Activated gamma-delta T cell treated with anti-CD3 and anti-CD28 coated beads, Interleukin-2, amount 50 U/mL, for 16 hours (primary cell): Measurements from ENCODE around the gene VTCN1.
"Not testable (repeated sequence)": the region's sequence is repeated elsewhere in the genome, so short reads cannot be mapped to it uniquely, and the experiment has no call there.

Experiments used
- DNase-seq: peaks from one replicate; pipeline ENCODE4 v3.0.0-alpha.2; 2020; ENCODE audit warnings: low read depth

VTCN1 gene

DNA sequence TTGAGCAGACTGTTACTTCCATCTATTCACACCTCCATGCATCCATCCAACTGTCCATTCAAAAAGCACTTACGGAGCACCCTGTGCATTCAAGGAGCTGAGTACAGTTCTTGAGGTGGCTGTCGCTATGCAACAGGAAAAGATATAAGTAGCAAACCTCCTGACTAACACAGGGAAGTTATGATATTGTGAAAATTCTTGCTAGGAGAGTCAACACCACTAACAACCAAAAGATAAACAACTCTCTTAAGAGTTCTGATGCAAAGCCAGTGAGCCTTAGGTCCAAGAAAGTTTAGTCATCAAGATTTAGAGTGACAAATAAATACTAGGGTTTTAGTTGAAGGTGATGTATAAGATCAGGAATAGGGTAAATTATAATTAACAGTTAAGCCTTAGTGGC lies 44.7 kb downstream of the VTCN1 start:
- no peak for DNase-seq

DNA sequence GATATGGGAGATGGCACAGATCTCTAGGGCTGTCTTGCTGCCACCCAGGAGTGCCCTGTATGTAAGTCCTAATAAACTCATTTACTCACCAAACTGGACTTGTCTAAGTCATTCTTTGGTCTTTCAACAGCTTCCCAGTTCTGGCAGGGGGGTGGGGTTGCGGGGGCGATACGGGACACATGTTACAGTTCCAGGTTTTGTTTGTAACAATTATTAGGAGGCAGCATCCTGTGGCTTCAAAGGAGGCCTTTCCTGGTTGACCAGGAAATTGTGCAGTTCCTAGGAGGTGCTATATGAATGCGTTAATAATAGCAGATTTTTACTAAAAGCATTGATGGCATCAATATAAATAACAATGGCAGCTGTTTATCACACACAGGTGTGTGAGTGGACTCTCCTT lies 46.5 kb downstream of the VTCN1 start:
- no peak for DNase-seq

DNA sequence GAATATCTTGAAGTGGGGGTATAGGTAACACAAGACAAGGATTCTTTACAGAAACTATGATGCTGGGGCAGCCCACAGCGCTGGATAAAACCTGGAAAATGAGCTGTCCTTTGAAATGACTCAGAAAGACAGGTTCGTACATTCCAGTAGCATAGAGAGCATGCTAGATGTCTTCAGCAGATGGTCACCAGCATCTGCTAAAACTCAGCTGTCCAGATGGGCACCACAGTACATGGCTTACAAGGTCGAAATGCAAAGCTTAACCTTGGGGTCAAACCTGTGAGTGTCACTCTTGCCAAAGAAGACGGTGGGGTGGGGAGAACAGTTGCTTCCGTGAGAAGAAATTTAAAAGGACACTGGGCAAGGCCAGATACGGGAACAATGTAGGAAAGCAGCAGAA lies 47.9 kb downstream of the VTCN1 start:
- DNase-seq, result no peak

DNA sequence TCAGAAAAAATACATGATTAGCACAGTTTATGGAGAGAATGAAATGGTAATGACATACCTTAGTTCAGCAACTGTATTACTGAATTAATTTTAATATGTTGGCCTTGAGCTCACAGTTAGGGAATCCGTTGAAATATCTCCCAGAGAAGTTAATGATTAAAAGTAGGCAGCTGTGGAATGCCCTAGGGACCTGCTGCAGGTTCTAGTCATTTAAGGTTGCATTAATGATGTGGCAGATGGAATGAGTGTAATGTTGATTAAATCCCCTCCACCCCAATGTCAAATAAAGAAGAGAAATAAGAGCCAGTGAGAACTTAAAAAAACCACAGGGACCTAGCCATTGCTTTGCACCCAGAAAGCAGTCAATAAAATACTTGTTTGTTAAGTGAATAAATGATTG lies 48.8 kb downstream of the VTCN1 start:
- DNase-seq, result no peak

DNA sequence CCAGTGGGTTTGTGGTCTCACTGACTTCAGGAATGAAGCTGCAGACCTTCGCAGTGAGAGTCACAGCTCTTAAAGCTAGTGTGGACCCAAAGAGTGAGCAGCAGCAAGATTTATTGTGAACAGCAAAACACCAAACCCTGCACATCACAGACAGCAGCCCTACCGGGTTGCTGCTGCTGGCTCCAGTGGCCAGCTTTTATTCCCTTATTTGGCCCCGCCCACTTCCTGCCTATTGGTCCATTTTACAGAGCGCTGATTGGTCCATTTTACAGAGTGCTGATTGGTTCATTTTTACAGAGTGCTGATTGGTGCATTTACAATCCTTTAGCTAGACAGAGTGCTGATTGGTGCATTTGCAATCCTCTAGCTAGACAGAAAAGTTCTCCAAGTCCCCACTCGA lies 59.4 kb downstream of the VTCN1 start:
- not testable (repeated sequence) for DNase-seq

DNA sequence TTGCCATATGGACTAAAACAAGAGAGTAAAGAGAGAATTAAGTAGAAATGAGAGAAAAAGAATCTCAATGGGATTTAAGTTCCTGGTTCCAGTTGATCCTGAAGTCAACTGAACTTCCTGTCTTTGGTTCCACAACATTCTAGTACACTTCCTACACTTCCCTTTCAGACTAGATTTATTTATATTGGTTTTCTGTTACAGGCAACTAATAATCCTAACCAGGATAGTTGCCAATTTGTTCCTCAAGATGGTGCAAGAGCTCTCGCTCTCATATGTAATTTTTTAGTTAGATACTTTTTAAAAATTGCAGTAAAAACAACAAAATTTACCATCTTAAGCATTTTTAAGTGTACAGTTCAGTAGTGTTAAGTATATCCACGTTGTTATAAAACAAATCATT lies 60.4 kb downstream of the VTCN1 start:
- DNase-seq, result no peak

DNA sequence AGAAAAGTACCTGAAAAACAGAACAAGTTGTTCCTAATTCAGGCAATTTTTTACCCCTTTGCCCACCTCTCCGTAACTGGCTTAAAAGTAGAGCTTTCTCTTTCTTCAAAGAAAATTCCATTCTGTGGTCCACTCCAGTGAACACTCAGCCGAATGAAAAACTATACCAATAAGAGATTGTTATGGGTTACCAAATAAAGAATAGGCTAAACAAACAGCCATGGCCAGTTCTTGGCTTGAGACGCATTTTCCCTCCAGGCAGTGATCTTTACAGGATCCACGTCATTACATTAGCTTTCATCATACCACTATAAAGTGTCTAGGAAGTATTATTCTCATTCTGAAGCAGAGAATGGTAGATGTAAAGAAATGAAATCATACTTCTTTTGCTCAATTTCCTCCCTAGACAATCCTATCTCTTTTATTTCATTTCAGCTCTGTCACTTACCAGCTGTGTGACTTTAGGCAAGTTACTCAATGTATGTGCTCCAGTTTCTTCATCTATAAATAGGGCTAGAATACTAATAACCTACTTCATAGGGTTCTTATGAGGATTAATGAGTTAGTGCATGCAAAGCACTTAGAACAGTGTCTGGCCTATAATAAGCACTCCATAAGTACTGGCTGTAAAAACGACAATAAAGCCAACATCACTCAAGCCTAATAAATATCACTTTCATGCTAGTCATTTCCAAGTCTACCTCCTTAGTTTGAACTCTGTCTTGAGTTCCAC lies 62.7 kb downstream of the VTCN1 start:
- DNase-seq, result no peak

DNA sequence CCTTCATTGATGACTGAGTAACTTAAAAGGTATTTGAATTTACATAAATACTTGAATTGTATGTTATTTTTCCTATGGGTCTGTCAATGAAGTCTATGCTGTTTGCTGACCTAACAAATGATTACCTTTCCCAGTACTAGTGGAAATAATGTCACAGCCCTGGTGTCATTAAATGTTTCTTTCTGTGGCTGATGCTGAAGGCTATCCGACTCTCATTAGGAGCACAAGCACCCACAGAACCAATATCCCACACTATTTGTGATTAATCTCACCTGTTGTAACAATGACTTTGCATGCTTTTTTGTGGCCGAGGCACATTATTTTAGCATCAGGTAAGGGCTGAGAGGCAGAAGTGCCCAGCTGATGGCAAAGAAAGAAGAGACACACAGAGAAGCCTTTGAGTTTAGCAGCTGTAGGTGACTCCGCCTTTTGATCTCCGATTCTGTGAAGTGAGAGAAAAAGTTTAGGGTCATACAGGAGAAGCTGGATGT lies 63.3 kb downstream of the VTCN1 start:
- DNase-seq, result no peak

DNA sequence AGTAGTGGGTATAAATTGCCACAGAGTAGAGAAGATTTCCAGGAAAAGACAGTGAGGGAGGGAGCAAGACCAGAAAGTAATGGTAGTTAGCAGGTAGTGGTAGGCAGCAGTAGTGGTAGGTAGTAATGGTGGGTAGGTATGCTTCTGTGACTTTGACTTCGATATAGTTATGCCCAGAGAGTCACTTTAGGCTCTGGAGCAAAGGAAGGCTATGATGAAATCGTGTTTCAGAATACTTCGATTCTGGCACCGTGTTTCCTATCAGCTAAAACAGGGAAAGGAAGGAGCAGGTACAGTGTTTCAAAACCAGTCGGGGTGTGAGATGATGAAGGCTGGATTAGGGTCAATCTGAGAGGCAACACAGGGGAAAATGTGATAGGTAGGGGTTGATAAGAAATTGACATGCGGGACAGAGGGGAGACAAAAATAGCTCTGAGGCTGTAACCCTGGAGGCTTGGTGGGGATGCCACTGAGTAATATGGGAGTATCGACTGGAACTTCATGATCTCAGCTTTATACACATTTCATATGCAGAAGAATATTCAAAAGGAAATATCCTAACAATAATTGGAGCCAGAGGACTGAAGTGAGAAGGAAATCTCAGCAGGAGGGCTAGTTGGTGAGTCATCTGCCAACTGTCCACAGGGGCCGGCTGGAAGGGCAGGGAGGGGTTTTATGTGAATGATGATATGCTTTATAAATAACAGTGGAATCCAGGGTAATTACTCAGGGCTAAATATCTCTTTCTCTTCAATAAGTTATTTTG lies 64.0 kb downstream of the VTCN1 start:
- no peak for DNase-seq

DNA sequence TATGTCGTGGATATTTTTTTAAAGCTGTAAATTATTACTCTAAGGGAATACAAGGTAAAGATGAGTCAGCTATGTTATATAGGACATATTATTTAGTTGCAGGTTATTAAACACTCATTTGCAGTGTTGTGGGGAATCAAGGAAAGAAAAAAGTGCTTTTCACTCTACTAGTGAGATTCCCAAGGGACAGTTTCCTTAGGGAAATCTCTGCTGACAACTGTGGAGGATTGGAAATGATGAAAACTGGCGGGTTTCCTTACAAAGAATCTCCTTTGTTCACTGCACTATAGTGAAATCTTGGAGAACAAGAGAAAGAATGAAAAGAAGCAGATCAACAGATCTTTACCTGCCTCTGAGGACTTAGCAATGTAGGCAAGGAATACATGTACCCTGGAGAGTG lies 64.7 kb downstream of the VTCN1 start:
- DNase-seq, result no peak

DNA sequence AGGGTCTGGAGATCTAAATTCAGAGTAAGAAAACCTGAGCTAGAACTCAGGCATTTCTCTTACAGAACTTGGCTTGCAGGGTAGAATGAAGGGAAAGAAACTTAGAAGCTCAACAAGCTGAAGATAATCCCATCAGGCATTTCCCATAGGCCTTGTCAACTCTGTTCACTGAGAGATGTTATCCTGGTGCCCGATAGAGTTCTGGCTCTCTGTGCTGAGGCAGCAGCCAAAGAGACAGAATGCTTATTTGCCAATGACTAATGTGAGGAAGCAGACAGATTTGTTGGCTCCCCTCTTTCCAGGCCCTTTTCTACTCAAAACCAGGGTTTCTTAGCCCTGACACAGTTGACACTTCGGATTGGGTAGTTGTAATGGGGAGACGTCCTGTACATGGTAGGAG lies 66.9 kb downstream of the VTCN1 start:
- DNase-seq, result no peak

DNA sequence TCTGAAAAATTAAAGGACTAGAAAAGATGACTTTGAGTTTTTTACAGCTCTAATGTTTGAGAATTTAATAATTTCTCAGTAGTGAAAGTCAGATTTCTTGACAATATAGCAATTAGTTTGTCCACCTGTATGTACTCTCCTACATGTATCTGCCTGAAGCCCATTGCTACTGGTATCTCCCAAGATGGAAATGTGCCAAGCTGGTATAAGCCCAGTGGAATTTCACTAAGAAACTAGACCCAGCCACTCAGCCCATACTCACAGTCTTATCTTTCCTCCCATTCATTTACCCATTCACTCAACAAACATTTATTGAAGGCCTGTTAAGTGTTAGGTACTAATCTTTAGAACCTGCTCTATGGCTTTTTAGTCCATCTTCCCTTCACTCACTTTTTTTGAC lies 67.6 kb downstream of the VTCN1 start:
- no peak for DNase-seq

DNA sequence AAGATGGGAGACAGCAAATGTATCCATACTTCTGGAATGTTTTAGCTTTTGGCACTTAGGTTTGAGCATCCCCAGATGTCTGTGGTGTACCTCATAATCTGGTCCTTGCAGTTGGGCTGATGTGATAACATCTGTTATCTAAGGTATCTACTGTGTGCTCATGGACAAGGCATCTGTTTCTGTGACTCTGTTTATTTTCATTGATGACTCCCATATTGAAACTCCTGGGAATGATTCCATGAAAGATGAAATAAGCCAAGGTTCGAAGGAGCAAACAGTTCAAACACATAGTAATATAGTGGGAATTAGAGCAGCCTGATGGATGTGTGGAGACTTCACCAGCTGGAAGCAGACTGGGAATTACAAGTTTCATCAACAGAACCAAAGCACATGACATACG lies 68.5 kb downstream of the VTCN1 start:
- no peak for DNase-seq

DNA sequence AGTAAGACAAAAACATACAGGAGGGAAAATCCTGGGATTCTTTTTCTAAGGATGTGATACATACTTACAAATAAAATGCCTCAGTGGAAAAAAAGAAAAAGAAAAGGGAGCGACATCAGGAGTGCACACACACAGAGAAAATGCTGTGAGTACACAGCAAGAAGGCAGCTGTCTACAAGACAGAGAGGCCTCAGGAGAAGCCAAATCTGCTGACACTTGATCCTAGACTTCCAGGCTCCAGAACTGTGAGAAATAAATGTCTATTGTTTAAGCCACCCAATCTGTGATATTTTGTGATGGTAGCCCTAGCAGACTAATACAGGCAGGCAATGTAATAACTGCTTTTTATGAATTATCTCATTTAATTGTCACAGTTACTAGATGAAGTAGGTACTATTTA lies 72.2 kb downstream of the VTCN1 start:
- no peak for DNase-seq

DNA sequence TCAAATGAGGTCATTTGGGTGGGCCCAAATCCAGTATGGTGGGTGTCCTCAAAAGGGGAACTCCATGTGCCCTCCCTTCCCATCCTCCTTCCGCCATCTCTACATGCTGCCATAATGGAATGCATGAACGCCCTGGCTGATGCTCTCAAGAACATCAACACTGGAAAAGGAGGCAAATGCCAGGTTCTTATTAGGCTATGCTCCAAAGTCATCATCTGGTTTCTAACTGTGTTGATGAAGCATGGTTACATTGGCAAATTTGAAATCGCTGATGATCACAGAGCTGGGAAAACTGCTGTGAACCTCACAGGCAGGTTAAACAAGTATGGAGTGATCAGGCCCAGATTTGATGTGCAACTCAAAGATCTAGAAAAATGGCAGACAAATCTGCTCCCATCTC lies 72.6 kb downstream of the VTCN1 start:
- DNase-seq, result no peak

DNA sequence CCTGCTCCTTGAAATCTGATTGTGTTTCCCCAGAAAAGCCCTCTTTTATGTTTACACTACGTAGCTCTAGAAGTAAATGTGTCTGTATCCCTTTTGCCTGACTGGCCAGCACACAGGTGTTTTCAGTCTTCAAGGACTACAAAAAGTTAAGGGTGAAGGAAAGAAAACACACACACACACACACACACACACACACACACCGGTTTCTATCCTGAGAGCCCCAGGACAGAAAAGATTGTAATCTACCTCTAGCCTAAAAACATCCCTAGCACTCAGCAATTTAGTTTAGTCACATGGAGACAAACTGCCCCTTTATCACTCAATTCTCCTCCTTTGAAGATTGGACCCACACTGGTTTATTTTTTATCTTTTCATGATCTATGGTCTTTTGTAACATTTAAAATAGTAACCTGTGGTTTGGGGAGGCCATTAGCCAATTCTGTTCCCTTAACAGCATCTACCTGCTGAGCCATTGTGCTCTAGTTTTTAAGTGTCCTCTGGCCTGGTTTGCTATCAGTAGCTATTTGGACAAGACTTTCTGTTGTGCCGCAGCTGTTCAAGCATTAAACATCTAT lies 73.4 kb downstream of the VTCN1 start:
- DNase-seq, result no peak

DNA sequence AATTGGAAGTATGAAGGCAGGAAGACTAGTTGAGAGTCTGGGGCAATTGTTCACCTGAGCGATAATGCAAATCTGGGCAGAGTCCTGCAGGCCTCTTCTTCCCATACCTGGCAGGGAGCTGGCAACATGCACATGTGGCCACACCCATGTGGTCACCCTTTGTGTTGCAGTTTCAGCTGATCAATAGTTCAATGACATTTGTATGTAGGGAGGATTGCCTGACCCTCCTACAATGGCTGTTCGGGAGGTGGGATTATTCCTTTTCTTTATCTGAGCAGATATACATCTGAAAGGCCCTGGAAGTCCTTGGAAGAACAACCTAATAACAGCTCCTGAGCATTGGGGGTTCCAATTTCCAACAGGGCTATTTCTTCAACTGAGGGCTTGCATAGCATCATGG lies 74.0 kb downstream of the VTCN1 start:
- DNase-seq, result no peak

DNA sequence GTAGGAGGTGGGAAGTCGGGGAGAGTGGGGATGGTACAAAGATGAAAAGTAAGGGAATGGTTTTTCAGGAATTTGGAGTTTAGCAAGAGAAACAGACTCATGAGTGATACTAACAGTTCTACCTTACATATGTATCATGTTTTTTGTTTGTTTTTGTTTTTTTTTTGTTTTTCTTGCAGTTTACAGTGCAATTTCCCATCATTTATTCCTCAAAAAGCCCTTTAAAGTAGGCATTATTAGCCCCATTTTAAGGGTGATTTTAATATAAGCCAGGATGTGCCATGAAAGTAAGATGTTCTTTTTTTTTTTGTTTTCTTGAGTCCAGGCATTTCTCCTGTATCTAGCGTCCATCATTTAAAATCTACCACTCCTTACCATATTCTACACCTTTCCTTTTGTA lies 75.4 kb downstream of the VTCN1 start:
- no peak for DNase-seq

DNA sequence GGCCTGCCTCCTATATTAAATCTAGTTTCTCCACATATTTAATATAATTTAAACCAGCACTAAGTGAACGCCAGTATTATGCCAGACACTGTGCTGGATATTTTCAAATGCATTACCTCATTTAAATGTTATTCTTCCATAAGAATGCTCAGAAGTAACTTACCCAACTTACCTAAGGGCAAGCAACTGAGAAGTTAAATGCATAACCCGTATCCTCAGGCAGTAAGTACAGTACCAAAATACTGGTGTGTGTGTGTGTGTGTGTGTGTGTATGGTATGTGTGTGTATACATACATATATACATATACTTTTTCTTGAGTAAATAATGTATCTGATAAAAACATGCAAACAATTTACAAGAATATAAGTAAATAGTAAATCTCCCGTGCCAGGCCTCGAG lies 80.2 kb downstream of the VTCN1 start:
- DNase-seq, result no peak

DNA sequence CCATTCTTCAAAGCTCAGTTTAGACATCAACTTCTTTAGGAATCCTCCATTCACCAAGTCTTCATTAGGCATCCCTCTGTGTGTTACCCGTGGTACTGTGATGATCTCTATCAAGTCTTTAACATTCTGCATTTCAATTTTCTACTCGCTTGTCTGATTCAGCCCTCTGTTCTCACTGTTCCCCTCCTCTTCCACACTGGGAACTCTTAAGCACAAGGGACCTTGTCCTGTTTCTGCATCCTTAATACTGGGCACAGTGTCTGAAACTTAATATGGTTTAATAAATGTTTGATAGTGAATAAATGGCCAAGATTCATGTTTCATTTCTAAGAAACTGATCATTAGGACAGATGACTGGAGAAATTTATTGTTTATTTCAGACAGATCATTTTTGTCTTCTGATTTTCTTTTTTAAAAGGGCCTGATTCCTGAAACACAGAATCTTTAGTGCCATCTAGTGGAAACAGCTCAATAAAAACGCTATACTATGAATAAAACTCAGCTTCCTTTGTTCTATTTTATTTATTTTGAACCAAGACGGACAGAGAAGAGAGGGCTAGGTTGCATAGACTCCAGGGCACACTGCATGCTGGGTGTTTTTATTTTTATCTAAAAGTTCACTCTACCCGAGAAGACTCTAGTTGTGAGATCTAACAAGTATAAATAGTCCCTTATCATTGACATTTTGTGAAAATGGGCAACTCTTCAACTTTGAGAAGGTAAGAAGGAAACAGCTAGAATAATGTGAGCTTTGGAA lies 82.2 kb downstream of the VTCN1 start:
- no peak for DNase-seq

DNA sequence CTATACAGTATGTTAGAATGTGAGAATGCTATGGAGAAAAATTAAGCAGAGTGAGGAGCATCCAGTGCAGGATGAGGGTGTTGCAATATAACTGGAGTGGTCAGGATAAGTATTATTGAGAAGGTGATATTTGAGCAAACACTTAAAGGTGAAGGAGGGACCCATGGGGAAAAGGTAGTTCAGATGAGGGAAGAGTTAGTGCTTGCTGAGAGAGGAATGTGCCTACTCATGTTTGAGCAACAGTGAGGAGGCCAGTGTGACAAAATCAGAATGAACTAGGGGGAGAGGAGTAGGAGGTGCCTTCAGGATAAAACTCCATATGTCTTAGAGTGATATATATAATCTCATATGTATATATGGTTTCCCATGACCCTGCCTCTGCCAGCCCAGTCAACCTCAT lies 82.9 kb downstream of the VTCN1 start:
- no peak for DNase-seq

DNA sequence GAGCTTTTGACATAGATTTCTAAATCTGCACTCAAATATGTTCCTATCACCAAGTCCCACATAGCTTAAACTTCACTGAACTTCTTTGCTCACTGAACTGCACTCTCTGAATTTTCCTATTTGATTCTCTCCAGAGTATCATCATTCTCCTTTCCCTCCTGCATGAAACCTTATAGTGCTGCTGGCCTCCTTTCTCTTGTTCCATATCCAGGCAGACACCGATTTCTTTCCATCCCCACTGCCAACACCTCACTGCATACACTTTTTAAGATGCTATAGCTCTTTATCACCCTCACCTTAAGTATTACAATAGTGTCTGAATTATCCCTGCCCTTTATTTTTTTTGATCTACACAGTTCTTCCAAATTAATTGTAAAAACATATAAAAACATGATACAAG lies 86.1 kb downstream of the VTCN1 start:
- no peak for DNase-seq

DNA sequence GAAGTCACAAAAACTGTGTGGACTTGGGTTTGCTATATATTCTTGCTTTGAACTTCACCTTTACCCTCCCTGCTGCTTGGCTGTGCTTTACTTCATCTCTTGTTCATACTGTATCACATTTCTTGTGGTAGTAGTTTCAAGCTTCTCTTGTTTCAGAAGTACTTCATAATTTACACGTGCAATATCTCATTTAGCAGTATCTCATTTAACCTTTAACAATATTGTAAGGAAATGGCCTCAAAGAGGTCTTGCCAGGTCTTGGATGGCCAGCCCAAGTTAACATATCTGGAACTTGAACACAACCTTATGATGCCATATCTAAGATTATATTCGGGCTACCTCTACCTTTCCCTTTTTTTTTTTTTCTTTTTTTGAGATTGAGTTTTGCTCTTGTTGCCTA lies 87.5 kb downstream of the VTCN1 start:
- DNase-seq, result no peak
